GM12892 (cell line): ENCODE results near the gene DCDC1.

Source experiments
- DNase-seq: peaks from one replicate; pipeline ENCODE4 v3.0.0; 2011; ENCODE audit not compliant: insufficient read length
- FAIRE-seq: peaks from 2 replicates; lab custom pipeline; 2011; peaks lifted over from hg19 to GRCh38; lab: Jason Lieb, UNC
- POLR2A ChIP-seq: IDR thresholded peaks from 2 replicates; pipeline ENCODE4 v1.6.1; 2011; ENCODE audit warnings: low read depth, low read length, control low read depth
- POLR2AphosphoS5 ChIP-seq: IDR thresholded peaks from 2 replicates; pipeline ENCODE4 v1.6.1; 2011; ENCODE audit warnings: low read depth, low read length, control low read depth
- TAF1 ChIP-seq: IDR thresholded peaks from 2 replicates; pipeline ENCODE4 v1.6.1; 2011; ENCODE audit warnings: low read depth, mild to moderate bottlenecking, control low read depth, low read length, borderline replicate concordance

The DCDC1 gene

DNA sequence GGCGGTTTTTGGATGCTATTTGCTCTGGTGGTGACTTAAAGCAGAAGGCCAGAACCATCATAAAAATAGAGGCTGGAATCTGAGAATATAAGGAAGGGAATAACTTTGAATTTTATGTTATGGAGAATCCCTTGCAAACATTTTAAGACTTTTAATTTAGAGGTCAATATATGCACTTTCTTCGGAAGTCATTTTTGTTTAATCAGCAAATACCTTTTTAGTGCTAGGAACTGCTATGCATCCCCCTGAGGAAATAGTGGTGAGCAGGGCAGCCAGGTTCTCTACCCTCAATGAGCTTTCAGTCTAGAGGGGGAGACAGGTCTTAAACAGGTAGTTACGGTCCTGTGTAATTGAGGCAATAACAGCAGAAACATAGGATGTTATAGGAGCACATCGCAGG lies 516.9 kb downstream of the DCDC1 start:
- no peak for FAIRE-seq
- DNase-seq: no peak
- TF ChIP-seq POLR2A (no peak), POLR2AphosphoS5 (no peak), TAF1 (no peak)

DNA sequence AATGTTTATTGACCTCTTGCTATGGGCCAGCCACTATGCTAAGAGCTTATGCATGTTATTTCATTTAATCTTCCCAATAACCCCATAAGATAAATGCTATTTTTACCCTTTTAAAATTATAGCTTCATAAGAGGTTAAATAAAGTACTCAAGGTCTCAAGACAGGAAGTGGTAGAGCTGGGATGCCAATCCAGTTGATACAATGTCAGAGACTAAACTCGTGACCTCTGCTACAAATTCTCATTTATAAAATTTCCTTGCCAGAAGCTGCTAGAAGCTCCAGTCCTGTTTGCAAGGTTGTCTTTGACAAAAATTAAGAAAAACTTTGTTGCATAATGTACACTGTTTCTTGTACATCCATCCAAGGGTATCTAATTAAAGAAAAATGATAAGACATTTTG lies 517.4 kb downstream of the DCDC1 start:
- no peak for FAIRE-seq
- no peak for DNase-seq
- TF ChIP-seq POLR2A: no peak
- no peak for TF ChIP-seq POLR2AphosphoS5
- no peak for TF ChIP-seq TAF1

DNA sequence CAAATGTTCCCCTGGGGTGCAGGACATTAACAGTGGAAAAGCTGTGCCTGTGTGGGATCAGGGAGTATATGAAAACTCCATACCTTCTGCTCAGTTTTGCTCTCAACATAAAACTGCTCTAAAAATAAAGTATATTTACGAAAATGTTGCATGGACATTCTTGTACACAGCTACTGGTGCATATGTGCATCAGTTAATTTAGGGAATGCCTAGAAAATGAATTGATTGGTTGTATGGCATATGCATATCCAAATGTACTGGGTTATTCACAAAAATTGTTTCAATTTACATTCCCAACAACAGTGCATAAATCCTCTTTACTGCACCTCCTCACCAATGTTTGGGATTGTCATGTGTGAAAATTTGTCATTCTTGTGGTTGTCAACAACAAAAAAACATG lies 532.3 kb downstream of the DCDC1 start:
- FAIRE-seq (no peak), DNase-seq (no peak)
- TF ChIP-seq POLR2A (no peak), POLR2AphosphoS5 (no peak), TAF1 (no peak)

DNA sequence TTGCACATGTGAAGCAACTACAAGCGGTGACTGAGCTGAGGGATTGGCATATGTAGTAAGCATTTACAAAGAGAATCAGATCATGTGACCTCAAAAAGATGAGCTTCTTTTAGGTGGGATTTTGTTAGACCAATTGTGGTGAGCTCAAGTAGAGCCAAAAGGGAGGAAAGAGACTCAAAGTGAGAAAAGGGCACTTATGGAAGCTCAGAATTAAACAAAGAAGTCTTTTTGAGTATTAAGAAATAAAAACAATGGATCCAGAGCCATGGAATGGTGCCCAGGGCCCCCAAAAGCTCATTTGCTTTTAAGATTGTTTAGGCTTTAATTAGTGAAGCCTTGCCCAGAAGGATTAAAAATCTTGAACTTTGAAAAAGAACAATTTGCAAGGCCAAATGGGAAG lies 536.7 kb downstream of the DCDC1 start:
- TF ChIP-seq POLR2AphosphoS5 (no peak), POLR2A (no peak), TAF1 (no peak)
- FAIRE-seq: no peak
- no peak for DNase-seq

DNA sequence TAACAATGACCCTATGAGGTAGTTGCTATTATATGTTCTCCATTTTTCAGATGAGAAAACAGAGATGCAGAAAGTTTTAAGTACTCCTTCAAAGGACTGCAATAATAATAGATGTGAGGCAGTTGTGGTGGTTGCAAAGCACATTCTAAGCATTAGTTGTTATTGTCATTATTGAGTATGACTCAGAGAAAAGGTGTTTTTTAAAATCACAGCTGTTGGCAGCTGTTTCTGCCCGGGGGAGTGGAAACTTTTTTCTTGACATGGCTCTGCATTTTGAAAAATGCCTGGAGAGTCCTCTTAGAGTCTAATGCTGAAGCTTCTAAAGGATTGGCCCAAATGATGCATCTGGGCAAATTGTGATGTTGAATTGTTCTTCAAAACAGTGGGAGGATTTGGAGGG lies 538.9 kb downstream of the DCDC1 start:
- no peak for FAIRE-seq
- TF ChIP-seq POLR2AphosphoS5 (no peak), TAF1 (no peak), POLR2A (no peak)
- no peak for DNase-seq

DNA sequence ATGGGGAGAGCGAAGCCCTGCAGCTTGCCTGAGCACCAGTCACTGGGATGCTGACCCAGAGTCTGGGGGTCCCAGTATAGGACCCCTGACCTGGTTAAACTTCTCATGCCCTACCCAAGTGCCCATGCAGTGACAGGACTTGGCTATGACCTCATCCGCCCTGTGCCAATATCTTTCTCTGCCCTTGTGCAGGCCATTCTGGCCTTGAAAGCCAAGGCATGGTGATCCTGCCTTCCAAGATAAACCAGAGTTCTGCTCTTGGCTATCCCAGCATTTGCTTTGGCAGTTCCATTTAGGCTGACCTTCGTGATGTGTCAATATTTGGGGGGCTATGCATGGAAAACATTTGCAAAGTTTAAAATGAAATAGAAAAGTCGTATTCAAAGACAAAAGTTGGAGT lies 542.6 kb downstream of the DCDC1 start:
- TF ChIP-seq POLR2AphosphoS5: no peak
- FAIRE-seq: no peak

DNA sequence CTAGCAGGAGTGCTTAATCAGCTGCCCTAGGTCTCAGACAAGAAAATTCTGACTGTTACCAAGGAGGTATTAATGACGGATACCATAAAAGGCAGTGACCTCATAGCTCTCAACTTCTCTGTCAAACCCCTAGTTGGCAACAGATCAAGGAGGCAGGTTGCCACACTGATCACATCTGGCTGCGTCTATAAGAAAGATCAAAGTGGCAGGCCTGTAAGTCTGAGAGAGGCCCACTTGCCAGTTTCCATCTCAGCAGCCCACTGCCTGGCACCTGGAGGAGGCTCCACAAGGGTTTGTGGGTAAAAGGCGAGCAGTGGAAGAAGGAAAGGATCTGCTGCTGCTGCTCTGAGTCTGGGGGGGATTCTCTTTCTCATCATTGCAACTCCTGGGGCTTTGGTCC lies 543.8 kb downstream of the DCDC1 start:
- TF ChIP-seq POLR2A (no peak), TAF1 (no peak), POLR2AphosphoS5 (no peak)
- FAIRE-seq: no peak
- DNase-seq: no peak

More for the DNA sequence above, 542.6 kb downstream of the DCDC1 start:
- DNase-seq: no peak

DNA sequence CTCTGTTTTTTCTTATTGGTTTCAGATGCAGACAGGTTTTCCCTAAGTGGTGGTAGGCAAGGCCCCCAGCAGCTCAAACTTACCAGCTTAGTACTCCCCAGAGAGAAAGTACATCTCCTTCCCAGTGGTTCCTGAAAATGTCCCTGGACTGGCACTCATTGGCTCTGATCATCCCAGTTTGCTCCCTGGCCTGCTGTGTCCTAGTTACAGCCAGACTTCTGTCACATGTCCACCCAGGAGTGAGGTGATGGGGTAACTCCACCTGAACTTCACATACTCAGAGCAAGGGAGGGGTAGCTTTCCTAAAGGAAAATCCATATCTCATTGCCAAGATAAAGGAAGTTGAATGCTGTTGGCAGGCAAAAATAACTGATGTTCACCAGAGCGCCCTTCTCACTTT lies 546.4 kb downstream of the DCDC1 start:
- TF ChIP-seq POLR2AphosphoS5 (no peak), TAF1 (no peak), POLR2A (no peak)
- no peak for DNase-seq
- FAIRE-seq: no peak

DNA sequence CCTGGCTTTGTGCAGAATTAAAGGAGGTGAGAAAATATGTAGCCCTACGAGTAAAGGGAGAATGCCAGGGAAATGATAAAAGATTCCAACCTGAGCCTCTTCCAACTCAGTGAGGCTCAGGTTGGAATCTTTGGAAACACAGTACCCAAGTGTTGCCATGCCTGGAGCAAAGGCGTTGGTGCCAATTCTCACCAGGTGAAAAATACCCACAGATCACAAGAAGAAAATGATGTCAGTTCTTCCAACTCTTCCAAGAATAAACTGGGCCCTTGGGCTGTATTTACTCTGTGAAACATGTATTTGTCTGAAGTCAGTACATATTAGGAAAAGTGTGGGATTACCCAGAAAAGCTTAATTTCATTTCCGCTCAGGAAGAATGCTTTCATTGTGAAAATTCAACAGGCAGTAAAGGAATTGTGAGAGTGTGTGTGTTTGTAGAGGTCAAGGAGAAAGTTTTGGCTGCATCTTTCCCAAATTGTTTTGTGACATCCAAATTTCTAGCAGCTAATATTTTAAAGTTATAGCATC lies 548.0 kb downstream of the DCDC1 start:
- no peak for TF ChIP-seq TAF1
- no peak for FAIRE-seq
- DNase-seq: no peak

DNA sequence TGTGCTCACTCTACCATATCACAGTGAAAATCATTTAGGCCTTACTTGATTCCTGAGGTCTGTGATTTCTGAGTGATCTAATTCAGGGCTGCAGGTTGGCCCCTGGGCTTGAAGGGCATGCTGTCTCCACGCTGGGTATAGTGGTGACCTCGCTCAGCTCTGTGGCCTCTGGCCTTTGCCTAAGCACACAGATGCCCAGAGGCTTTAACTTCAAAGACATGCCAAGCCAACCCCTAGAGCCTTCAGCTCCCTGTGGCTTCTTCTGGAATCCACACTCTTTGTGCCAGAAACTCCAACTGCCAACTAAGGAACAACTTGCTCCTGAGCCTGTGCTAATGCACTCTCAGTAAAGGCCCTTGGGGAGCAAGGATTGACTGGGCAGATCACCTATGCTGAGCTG lies 550.8 kb downstream of the DCDC1 start:
- FAIRE-seq (no peak), DNase-seq (no peak)
- no peak for TF ChIP-seq POLR2A
- TF ChIP-seq POLR2AphosphoS5: no peak
- no peak for TF ChIP-seq TAF1

DNA sequence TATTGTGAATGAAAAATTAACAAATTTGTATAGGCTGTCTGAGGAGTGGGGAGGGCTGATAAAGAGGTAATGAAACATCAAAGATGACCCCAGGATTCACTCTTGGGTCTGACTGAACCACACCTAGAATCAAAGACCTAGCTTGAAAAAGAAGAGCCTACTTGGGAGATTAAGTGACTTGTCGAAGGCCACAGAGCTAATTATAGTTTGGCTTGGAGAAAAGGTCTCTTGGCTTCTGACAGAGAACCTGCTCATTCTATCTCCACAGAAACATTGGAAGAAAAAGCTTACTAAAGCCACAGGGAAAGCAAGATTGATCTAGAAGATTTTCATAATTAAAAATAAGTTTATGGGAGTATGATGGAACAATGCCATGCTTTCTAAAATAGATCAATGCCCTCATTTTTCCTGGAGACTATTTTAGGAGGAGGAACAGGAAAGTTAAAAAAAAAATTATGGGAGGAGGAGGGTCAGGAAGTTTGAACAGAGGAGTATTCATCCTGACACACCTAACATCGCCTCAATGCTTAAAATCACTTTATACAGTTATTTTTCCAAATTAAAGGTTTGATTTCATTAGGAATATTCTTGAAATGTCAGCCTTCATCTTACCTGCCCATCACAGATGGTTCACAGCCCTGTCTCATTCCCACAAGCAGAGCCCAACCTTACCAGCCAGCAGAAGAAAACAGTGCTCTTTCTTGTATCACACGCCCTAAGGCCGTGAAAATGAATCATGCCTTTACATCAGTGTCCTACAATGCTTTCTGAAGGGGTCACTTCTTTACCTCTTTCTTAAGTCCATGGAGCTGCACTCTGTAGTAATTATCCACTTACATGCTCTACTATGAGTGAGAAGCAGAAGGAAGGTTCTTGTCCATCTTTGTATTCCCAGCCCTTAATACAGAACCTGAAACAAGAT lies 552.3 kb downstream of the DCDC1 start:
- DNase-seq: no peak
- TF ChIP-seq POLR2AphosphoS5: no peak

DNA sequence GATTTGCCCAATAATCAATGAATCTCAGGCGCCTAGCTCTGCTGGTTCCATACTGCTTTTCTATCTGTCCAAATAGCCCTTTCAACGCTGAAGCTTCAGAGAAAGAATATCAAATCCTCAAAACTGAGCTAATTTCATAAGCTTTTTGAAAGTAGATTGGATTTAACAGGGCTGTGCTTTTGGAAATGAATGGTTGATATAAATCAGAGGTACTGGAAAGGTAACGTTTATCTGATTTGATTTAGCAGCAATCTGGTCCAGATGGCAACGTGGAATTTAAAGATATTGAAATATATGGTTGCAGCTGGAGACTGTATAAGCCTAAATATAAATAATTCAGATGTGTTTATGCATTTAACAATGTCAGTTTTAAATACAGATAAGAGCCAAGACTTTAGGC lies 553.9 kb downstream of the DCDC1 start:
- DNase-seq: no peak
- no peak for FAIRE-seq
- TF ChIP-seq POLR2AphosphoS5: no peak
- TF ChIP-seq TAF1: no peak
- no peak for TF ChIP-seq POLR2A

More for the DNA sequence above, 552.3 kb downstream of the DCDC1 start:
- FAIRE-seq: no peak

DNA sequence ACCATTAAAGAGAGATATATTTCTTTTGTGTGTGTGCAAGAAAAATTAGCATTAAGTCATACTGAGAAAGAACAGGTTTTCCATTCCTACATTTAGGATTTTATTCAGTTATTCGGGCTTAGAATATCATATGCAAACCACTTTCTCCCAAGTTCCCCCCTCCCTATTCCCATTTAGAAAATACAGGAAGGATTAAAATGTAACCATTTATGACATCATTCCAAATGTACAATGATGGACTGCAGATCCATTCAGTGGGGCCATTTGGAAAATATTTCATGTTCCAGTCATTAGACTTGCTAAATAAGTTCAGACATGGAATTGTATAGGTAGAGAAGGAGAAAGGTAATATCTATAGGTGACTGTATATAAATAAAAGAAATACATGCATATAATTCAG lies 554.8 kb downstream of the DCDC1 start:
- TF ChIP-seq POLR2AphosphoS5 (no peak), POLR2A (no peak), TAF1 (no peak)
- no peak for FAIRE-seq
- DNase-seq: no peak
